Stimulated activated CD4-positive, alpha-beta T cell treated with anti-CD3 and anti-CD28 coated beads, Interleukin-15, amount 100 ng/mL, for 48 hours (primary cell): ENCODE results near the gene KCNJ6.
"Not testable (repeated sequence)": the region's sequence is repeated elsewhere in the genome, so short reads cannot be mapped to it uniquely, and the experiment has no call there.

Experiments
- DNase-seq, 2 donors: peaks; one replicate each; pipeline ENCODE4 v3.0.0-alpha.2; 2020; ENCODE audit warnings: low read depth in 2 of 2

KCNJ6 gene

DNA sequence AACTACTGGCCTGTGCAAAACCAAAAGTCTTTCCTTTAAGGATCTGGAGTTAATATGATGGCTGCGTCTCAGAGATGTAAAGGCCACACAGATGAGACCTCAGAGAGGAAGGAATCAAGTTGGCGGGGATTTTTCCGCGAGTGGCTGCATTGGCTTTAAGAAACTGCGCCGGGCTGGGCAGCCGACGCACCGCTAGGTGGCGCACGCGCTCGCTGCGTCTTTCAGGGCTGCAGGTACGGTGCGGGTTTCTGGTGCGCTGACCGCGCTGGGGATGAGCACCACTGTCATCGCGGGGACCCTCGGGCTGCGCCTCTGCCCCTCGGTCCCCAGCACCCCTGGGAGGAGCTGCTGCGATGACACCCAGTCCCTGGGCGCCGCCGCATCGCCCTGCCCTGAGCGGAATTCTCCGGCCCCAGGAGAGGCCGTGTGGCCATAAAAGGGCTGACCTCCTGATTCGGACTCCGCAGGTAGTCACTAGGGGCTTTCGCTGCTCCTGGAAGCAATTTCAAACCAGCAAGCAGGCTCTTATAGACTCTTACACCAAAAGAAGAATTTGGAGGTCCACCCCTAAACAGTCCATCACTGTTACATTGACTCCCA is 241.0 kb downstream of the KCNJ6 start:
- peak; percentile 20 to 47 for DNase-seq

GRCh38 chr21:37673801-37674575 is 242.3 kb downstream of the KCNJ6 start:
- DNase-seq: no peak

DNA sequence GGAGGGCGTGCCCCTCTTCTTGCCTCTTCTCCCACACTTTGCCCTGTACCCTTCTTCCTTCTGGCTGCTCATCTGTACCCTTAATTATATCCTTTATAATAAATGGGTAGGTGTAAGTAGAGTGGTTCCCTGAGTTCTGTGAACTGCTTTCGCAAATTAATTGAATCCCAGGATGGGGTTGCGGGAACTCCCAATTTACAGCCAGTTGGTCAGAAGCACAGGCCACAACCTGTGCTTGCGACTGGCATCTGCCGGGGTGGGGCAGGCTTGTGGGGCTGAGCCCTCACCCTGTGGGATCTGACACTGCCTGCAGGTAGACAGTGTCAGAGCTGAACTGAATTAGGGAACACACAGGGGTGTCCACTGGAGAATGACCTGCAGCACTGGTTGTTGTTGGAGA is 244.9 kb downstream of the KCNJ6 start:
- no peak for DNase-seq

DNA sequence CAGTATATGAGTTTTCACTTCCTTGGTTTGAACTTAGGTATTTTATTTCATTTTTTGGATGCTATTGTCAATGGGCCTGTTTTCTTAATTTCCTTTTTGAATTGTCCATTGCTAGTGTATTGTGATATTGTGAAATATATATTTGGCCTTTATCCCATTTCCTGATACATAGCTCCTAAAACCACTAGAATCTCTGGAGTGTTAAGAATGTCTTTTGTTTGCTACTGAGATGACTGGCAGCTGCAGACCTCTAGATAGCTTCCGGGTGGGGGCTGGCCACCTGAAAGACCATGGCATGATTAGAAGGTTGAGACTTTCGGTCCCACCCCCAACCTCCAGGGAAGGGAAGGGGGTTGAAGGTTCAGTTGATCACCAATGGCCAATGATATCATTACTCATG is 245.4 kb downstream of the KCNJ6 start:
- DNase-seq: no peak

DNA sequence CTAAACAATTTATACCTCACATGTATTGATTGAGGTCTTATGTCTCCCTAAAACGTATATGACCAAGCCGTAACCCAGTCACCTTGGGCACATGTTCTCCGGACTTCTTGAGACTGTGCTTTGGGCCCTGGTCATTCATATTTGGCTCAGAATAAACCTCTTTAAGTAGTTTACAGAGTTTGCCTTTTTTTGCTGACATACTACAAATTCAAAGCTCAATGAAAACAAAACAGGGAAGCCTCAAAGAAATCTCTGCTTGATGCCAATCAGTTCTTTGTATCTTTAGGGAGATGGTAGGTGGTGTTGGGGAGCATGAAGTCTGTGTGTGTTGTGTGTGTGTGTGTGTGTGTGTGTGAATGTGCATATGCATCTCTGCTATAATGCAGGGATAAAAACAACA is 247.0 kb downstream of the KCNJ6 start:
- no peak for DNase-seq

DNA sequence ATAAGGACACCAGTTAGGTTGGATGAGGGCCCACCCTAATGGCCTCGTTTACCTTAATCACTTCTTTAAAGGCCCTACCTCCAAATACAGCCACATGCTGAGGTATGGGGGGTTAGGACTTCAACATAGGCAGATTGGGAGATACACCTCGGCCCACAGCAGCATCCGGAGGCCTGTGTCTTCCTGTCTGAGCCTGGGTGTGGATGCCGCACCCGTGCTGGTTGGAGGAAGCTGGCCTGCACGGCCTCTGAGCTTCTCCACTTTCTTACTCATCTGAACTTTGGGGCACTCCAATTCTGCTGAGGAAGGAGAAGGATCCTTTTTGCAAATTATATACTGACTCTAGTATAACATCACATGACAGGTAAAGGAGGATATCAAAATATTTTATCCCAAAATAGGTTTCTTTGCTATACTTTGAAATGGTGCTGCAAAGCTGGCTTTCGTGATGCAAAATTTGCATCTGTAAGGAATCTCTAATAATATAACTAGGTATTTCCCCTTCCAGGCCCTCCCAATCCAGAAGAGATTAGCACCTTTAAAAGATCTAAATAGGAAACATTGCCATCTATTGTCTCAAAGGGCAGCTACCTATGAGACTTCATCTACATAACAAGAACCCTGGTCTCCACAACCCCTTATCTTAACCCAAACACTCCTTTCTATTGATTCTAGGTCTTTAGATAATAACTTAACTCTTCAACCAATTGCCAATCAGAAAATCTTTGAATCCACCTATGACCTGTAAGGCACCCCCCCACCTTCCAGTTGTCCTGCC is 247.6 kb downstream of the KCNJ6 start:
- no peak for DNase-seq

GRCh38 chr21:37667380-37667779 is 248.9 kb downstream of the KCNJ6 start:
- DNase-seq: no peak

DNA sequence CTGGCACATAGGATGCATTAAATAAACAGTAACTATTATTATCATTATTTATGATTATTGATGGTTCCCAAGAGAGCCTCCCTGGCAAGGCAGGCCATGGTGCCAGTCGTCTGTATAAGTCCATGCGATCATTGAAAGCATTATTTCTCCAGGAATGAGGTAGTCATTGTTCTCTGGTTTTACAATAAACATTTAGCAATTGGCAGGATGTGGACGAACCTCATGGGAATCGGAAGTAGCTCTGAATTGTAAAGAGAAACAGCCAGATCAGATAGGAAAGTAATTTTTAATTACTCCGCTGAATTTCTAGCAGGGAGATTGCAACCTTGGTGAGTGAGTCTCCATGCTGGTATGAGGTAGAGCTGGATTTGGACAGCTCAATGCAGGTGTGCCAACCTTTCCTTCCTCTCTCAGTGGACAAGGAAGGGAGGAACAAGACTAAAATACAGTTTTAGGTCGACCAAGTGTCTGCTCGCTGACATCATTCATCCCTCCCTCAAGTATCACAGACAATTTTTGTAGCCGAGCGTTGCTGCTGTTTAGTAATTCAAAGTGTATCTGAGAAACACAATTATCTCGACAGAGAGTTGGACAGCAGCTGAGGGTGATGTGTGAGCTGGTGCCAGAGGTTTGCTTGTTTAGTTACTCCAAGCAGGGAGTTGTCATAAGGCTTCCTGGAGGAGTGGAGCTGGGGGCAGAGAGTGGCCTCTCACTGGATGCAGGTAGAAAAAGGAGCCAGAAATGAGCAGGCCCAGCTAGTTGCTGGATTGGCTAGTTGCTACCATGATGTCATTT is 250.8 kb downstream of the KCNJ6 start:
- no peak for DNase-seq

GRCh38 chr21:37662227-37662626 is 254.0 kb downstream of the KCNJ6 start:
- DNase-seq: not testable (repeated sequence)

GRCh38 chr21:37660709-37661108 is 255.5 kb downstream of the KCNJ6 start:
- DNase-seq: no peak

DNA sequence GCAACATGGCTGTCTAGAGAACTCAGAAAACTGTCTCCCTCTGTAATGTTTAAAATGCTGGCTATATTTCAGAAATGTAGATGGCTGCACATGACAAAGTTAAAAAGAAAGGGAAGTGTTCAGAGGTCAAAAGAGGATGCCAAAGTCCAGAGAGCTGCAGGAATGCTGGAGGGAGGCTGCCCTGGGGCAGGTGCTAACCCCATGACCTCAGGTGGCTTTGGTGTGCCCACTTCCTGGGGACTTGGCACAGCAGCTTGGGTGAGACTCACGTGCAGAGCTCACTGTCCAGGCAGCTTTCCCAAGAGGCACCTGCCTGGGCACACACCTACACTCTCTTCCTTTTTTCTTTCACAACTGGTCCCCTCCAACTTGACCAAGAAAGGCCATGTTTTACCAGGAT is 256.4 kb downstream of the KCNJ6 start:
- DNase-seq: no peak

DNA sequence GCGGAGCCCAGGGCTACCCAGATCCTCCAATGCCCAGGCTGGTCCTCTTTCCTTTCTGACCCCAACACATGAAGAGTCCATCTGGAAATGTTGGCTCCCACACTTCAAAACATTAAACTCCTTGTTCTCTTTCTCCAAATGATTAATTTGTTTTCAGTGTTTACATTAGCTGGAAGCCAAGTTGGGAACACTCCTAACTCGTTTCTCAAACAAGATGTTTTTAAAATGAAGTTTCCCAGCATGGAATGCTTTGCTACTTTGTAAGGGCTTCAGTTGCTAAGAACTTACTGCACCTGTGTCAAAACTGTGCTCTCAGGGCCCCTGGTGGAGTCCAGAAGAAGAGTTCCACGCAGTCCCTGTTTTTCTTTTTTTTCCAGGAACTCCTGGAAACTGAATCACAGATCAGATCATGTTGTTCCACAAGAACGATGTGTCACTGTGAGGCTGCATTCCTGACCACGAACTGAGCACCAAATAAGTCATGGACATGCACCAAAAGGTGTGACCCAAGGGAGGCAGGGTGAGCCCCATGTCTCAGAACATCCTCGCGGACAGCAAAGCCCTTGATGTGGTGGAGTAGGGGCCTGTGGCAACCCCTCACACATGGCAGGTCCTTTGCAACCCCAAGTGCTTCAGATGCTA is 257.3 kb downstream of the KCNJ6 start:
- no peak for DNase-seq

- no peak for DNase-seq
Measured at GRCh38 chr21:37658121-37658816, 258.0 kb downstream of the KCNJ6 start.

- no peak for DNase-seq
Measured at GRCh38 chr21:37656899-37657298, 259.4 kb downstream of the KCNJ6 start.

DNA sequence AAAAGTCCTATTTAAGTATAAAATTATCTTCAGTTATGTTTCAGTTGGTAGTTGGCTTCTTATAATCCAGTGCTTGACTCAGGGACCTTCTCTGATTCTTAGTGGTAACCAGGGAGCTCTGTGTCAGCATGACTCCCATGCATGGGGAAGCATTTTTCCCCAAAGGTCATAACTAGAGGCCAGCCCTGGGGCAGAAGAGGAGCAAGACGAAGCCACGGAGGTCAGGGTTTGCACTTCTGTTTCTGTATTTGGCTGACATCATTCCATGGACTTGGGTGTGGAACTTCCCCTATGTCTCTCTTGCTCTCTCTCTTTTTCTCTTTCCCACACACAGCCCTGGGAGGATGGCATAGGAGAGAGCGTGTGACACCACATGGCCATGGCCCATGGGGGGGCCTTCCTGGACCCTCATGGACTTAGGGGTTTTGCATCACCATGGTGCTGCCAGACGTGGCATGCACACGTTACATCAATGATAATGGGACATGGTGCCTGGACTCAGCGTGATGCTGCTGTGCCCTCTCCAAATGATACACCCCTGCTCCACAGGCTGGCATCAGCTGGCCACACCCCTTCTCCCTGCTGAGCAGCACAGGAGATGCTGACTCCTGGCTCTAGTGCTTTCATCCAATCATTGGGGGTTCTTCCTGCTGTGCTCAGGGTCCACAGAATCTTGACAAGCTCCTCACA is 260.5 kb downstream of the KCNJ6 start:
- no peak for DNase-seq

GRCh38 chr21:37654596-37654995 is 261.7 kb downstream of the KCNJ6 start:
- DNase-seq: no peak

GRCh38 chr21:37653201-37653600 is 263.1 kb downstream of the KCNJ6 start:
- DNase-seq: no peak

- DNase-seq: no peak
Measured at GRCh38 chr21:37647781-37648180, 268.5 kb downstream of the KCNJ6 start.

GRCh38 chr21:37646761-37647160 is 269.5 kb downstream of the KCNJ6 start:
- DNase-seq: not testable (repeated sequence)

DNA sequence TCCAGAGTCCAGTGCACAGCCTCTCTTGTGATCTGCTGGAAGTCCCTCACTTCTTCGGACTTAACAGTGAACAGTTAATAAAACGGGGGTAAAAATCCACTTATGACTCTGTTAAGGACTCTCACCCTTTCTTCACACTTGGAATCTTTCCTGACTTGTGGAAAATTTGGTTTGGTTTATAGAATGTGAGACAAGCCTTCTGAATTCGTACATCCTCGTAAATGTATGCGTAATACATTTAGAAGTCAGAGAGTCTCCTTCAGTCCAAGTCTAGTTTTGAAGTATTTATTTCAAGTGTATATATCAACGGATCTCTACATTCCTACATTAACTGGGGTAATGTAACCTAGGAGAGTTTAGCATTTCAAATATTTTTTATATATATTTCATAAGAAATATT is 270.4 kb downstream of the KCNJ6 start:
- DNase-seq: no peak
